ENCODE measurements around the gene CDH13. TPM values are rescaled to one million over a fixed set of nuclear protein-coding genes. Genes with fewer than 3 reads are reported as not detected.

Gene CDH13
- total RNA-seq, 4 donors from 2014 or later, result 2.0 to 6.6 (median 4.1) TPM; not detected in 1

GRCh38 chr16:82891424-82891823 lies 264.7 kb downstream of the CDH13 start:
- Histone ChIP-seq H3K4me1 (no peaks in the 10 kb centered on the region), H3K27ac (no peak overlapping the region), H3K36me3 (no peaks in the 10 kb centered on the region), H3K9me3 (no peaks in the 10 kb centered on the region), H3K27me3 (no peaks in the 10 kb centered on the region), H3K4me3 (no peak overlapping the region)
- TF ChIP-seq CTCF (IDR thresholded peaks at IDR 0.05), result no peak
- TF ChIP-seq POLR2A (IDR thresholded peaks at IDR 0.05), result no peak
- no peak for DNase-seq

GRCh38 chr16:82891918-82892317 lies 265.1 kb downstream of the CDH13 start:
- H3K27ac ChIP-seq, result no peak overlapping the region
- H3K9me3 ChIP-seq, result no peaks in the 10 kb centered on the region
- H3K4me3 ChIP-seq, result no peak overlapping the region
- H3K36me3 ChIP-seq, result no peaks in the 10 kb centered on the region
- no peak for DNase-seq
- no peaks in the 10 kb centered on the region for H3K27me3 ChIP-seq
- TF ChIP-seq POLR2A (IDR thresholded peaks at IDR 0.05) (no peak), CTCF (IDR thresholded peaks at IDR 0.05) (no peak)
- no peaks in the 10 kb centered on the region for H3K4me1 ChIP-seq

GRCh38 chr16:82892324-82892723 lies 265.6 kb downstream of the CDH13 start:
- Histone ChIP-seq H3K27me3 (no peaks in the 10 kb centered on the region), H3K36me3 (no peaks in the 10 kb centered on the region), H3K4me3 (no peak overlapping the region), H3K9me3 (no peaks in the 10 kb centered on the region), H3K27ac (no peak overlapping the region), H3K4me1 (no peaks in the 10 kb centered on the region)
- DNase-seq, result no peak
- TF ChIP-seq POLR2A (IDR thresholded peaks at IDR 0.05) (no peak), CTCF (IDR thresholded peaks at IDR 0.05) (no peak)

- Histone ChIP-seq H3K27me3 (no peaks in the 10 kb centered on the region), H3K4me1 (peaks cover 0 to 12% (median 0%) of the 10 kb centered on the region in 4 donors), H3K36me3 (no peaks in the 10 kb centered on the region), H3K27ac (no peak overlapping the region), H3K9me3 (no peaks in the 10 kb centered on the region), H3K4me3 (no peak overlapping the region)
- no peak for DNase-seq
- TF ChIP-seq CTCF (IDR thresholded peaks at IDR 0.05) (no peak), POLR2A (IDR thresholded peaks at IDR 0.05) (no peak)
Observed at GRCh38 chr16:82895843-82896242, 269.1 kb downstream of the CDH13 start.

GRCh38 chr16:82899006-82899405 lies 272.2 kb downstream of the CDH13 start:
- no peak overlapping the region for H3K4me3 ChIP-seq
- no peak overlapping the region for H3K27ac ChIP-seq
- no peaks in the 10 kb centered on the region for H3K27me3 ChIP-seq
- H3K36me3 ChIP-seq, result no peaks in the 10 kb centered on the region
- peaks cover 0 to 13% (median 0%) of the 10 kb centered on the region in 4 donors for H3K4me1 ChIP-seq
- no peaks in the 10 kb centered on the region for H3K9me3 ChIP-seq
- DNase-seq, result no peak
- TF ChIP-seq POLR2A (IDR thresholded peaks at IDR 0.05), result no peak
- TF ChIP-seq CTCF (IDR thresholded peaks at IDR 0.05), result no peak

All from Peyer's patch (tissue), 4 donors.